IgD-negative memory B cell (primary cell): ENCODE data around the gene CASTOR1. TPM values are rescaled to one million over a fixed set of nuclear protein-coding genes. Genes with fewer than 3 reads are reported as not detected.
A peak's percentile ranks its signal among the peaks of the same experiment; 100 is the strongest.

Source experiments
- H3K27ac Mint-ChIP-seq, 3 donors: one replicate each; pipeline ENCODE4 v1.8.0; 2020 to 2022; ENCODE audit warnings: mild to moderate bottlenecking in 3 of 3, mixed read lengths in 3 of 3, moderate library complexity in 1 of 3
- H3K27me3 Mint-ChIP-seq: one replicate; pipeline ENCODE4 v1.8.0; 2021; ENCODE audit warnings: mixed read lengths
- H3K36me3 Mint-ChIP-seq: one replicate; pipeline ENCODE4 v1.8.0; 2020; ENCODE audit warnings: mild to moderate bottlenecking, mixed read lengths
- H3K4me1 Mint-ChIP-seq, 3 donors: one replicate each; pipeline ENCODE4 v1.8.0; 2020 to 2022; ENCODE audit warnings: mixed read lengths in 3 of 3, mild to moderate bottlenecking in 1 of 3
- H3K4me3 Mint-ChIP-seq, 4 donors: one replicate each; pipeline ENCODE4 v1.8.0; 2020 to 2022; ENCODE audit warnings: mild to moderate bottlenecking in 4 of 4, mixed read lengths in 4 of 4, moderate library complexity in 3 of 4
- H3K9me3 Mint-ChIP-seq, 3 donors: one replicate each; pipeline ENCODE4 v1.8.0; 2020 to 2021; ENCODE audit warnings: mixed read lengths in 3 of 3, mild to moderate bottlenecking in 1 of 3
- polyA plus RNA-seq: library from polyadenylated mRNA; unstranded; fragments of 300-500 nt; fragmentation: Illumina TruSeq; gene quantifications from one replicate; pipeline ENCODE4 v1.2.3, GENCODE V29; 2021

CASTOR1 gene
- polyA plus RNA-seq, 1 donor from 2014 or later: 15.7 TPM

DNA sequence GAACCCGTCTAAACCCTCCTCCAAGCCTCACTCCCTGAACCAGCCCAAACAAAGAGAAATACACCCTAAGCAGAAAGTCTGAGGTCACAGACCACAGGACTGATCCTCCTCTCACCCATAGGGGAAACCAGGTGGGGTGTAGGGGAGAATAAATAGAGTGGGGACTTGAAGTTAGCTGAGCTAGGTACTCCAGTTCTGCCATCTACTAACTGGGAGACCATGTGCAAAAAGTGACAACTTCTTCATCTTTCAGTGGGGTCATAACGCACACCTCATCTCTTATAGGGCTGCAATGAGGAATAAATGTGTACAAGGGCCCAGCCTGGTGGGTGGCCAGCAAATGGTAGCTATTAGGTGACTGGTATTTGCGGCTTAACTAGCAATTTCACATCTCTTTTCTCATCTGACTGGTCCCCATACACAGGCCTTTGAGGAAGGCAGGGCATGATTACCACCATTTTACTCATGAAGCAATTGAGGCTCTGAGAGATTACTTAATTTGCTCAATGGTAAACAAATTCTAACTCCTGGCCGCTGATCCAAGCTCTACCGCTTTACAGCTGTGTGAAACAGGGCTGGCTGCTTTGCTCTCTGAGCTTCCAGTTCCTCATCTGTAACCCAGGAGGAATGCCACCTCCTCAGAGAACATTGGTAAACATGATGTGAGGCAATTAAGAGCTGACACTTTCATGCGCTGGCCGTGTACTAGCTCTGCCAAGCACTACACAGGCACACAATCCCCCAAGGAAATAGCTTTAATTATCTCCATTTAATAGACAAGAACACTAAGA lies 20.8 kb upstream of the CASTOR1 start:
- peaks cover 73 to 83% (median 73%) of the 10 kb centered on the region in 3 donors for H3K4me1 Mint-ChIP-seq

DNA sequence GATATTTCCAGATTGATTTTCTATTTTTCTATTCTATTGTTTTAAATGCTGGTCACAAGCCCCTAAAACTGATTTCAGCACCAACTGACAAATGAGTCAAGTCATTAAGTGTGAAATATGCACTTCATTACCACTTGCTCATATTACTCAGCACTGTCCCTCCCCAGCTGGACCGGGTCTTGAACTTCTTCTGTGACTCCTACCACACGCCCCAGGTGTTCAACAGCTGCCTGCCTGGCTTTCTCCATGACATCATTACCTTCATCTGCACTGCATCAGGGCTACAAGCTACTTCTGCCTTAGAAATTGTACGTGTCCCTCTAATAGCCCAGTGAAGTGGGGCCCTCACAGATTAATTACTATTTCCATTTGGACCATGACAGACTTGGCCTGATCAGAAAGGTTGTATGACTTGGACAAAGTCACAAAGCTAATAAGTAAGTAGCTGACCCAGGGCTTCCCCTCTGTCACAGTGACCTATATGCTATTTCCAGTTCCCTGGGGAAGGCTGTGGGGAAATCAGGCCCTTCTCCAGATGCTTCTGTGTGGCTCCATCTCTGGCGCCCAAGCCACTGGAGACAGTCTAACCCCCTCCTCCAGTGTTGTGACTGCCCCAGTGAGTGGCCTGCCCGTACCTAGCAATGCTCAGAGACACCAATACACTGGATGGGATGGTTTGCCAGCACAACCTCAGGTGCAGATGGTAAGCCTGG lies 19.4 kb upstream of the CASTOR1 start:
- Mint-ChIP-seq H3K4me1 (peaks cover 74 to 87% (median 76%) of the 10 kb centered on the region in 3 donors), H3K4me3 (peak overlapping the region; percentile 18 to 84 (median 70)), H3K27ac (peak overlapping the region; percentile 84 to 96 (median 85)), H3K9me3 (no peaks in the 10 kb centered on the region), H3K36me3 (no peaks in the 10 kb centered on the region), H3K27me3 (peaks cover 1% of the 10 kb centered on the region)

More for the DNA sequence above, 20.8 kb upstream of the CASTOR1 start:
- Mint-ChIP-seq H3K4me3 (peak overlapping the region in 3 of 4 donors; percentile 68 to 86 (median 79)), H3K9me3 (no peaks in the 10 kb centered on the region), H3K27me3 (peaks cover 1% of the 10 kb centered on the region), H3K36me3 (no peaks in the 10 kb centered on the region), H3K27ac (peak overlapping the region; percentile 74 to 96 (median 80))

GRCh38 chr22:30308093-30308492 lies 18.8 kb upstream of the CASTOR1 start:
- Mint-ChIP-seq H3K36me3 (peaks cover 2% of the 10 kb centered on the region), H3K9me3 (no peaks in the 10 kb centered on the region), H3K4me3 (peak overlapping the region; percentile 18 to 84 (median 70)), H3K4me1 (peaks cover 78 to 92% (median 79%) of the 10 kb centered on the region in 3 donors), H3K27me3 (peaks cover 1% of the 10 kb centered on the region), H3K27ac (peak overlapping the region; percentile 84 to 96 (median 85))

DNA sequence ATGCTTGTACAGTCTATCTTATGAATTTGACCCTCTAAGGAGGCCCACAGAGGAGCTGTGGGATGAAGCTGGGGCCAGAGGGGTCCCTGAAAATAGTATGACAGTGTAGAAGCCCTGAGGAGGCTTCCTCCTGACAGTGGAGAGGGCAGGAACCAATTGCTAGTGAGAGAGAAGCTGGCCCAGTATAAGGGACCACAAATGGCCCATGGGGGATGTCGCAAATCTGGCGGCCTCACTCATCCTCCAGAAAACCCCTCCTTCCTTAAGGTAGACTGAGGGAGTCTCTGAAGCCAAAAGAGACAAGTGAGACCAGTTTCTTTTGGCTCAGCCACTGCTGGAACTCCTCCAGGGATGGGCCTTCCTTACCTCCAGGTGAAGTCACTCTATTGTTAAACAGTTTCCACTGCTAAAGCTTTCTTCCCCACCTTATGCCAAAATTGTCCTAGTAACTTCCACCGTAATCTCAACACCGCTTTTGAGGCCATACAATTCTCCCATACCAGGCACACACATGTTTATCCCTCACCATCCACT lies 17.8 kb upstream of the CASTOR1 start:
- peaks cover 77 to 92% (median 77%) of the 10 kb centered on the region in 3 donors for H3K4me1 Mint-ChIP-seq
- peaks cover 3% of the 10 kb centered on the region for H3K36me3 Mint-ChIP-seq
- H3K9me3 Mint-ChIP-seq: no peaks in the 10 kb centered on the region
- H3K27ac Mint-ChIP-seq: peak overlapping the region; percentile 44 to 96 (median 84)
- H3K27me3 Mint-ChIP-seq: peaks cover 1% of the 10 kb centered on the region
- peak overlapping the region; percentile 62 to 86 (median 79) for H3K4me3 Mint-ChIP-seq

- H3K9me3 Mint-ChIP-seq: no peaks in the 10 kb centered on the region
Measured at GRCh38 chr22:30306627-30307011, 17.3 kb upstream of the CASTOR1 start.

GRCh38 chr22:30305906-30306626 lies 16.8 kb upstream of the CASTOR1 start:
- H3K9me3 Mint-ChIP-seq: no peaks in the 10 kb centered on the region
- peaks cover 1% of the 10 kb centered on the region for H3K27me3 Mint-ChIP-seq

More at GRCh38 chr22:30306627-30307011, 17.3 kb upstream of the CASTOR1 start:
- H3K4me3 Mint-ChIP-seq: peak overlapping the region; percentile 62 to 86 (median 79)
- peaks cover 3% of the 10 kb centered on the region for H3K36me3 Mint-ChIP-seq
- H3K27ac Mint-ChIP-seq: peak overlapping the region; percentile 44 to 96 (median 84)
- H3K4me1 Mint-ChIP-seq: peaks cover 73 to 92% (median 75%) of the 10 kb centered on the region in 3 donors
- H3K27me3 Mint-ChIP-seq: peaks cover 1% of the 10 kb centered on the region

DNA sequence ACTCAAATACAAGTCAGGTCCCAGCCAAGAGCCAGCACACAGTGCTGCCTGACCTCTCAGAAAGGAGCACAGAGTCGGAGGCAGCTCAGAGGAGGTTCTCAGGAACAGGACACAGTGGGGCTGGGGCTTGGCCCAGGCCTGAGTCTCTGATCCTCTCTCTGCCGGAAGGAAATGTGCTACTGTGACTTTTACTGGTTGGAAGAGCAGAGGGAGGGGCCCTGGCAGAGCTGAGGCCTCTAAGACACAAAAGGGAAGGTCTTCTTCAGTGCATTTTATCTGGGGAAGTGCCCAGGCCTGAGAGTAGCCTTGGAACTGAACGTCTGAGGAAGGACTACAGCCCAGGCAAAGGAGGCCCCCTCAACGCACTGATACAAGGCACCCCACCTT lies 16.2 kb upstream of the CASTOR1 start:
- H3K4me3 Mint-ChIP-seq: peak overlapping the region; percentile 62 to 86 (median 79)
- H3K9me3 Mint-ChIP-seq: no peaks in the 10 kb centered on the region
- H3K4me1 Mint-ChIP-seq: peaks cover 68 to 92% (median 70%) of the 10 kb centered on the region in 3 donors
- peaks cover 1% of the 10 kb centered on the region for H3K27me3 Mint-ChIP-seq
- peak overlapping the region; percentile 44 to 97 (median 96) for H3K27ac Mint-ChIP-seq
- H3K36me3 Mint-ChIP-seq: peaks cover 7% of the 10 kb centered on the region

More at GRCh38 chr22:30305906-30306626, 16.8 kb upstream of the CASTOR1 start:
- Mint-ChIP-seq H3K4me3 (peak overlapping the region; percentile 62 to 86 (median 79)), H3K27ac (peak overlapping the region; percentile 44 to 97 (median 96)), H3K36me3 (peaks cover 7% of the 10 kb centered on the region), H3K4me1 (peaks cover 74 to 92% (median 75%) of the 10 kb centered on the region in 3 donors)

- peaks cover 60 to 83% (median 62%) of the 10 kb centered on the region in 3 donors for H3K4me1 Mint-ChIP-seq
- H3K36me3 Mint-ChIP-seq: peaks cover 7% of the 10 kb centered on the region
- peaks cover 1% of the 10 kb centered on the region for H3K27me3 Mint-ChIP-seq
- no peaks in the 10 kb centered on the region for H3K9me3 Mint-ChIP-seq
- peak overlapping the region; percentile 44 to 97 (median 96) for H3K27ac Mint-ChIP-seq
- H3K4me3 Mint-ChIP-seq: peak overlapping the region; percentile 62 to 86 (median 79)
Measured at GRCh38 chr22:30304495-30305244, 15.4 kb upstream of the CASTOR1 start.

DNA sequence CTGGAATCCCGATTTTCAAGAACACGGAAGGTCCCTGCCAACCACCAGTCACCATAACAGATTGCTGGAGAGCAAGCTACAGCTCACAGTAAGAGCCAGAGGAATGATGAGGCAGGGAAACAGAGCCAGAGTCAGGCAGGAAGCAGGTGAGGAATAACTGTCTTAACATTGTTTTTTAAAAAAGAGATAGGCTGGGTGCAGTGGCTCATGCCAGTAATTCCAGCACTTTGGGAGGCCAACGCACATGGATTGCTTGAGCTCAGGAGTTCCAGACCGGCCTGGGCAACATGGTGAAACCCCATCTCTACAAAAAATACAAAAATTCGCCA lies 13.5 kb upstream of the CASTOR1 start:
- H3K36me3 Mint-ChIP-seq: peaks cover 9% of the 10 kb centered on the region
- H3K27ac Mint-ChIP-seq: peak overlapping the region; percentile 69 to 96 (median 94)
- H3K4me3 Mint-ChIP-seq: peak overlapping the region; percentile 51 to 90 (median 75)
- H3K4me1 Mint-ChIP-seq: peaks cover 50 to 69% (median 50%) of the 10 kb centered on the region in 3 donors
- H3K9me3 Mint-ChIP-seq: no peaks in the 10 kb centered on the region
- peaks cover 1% of the 10 kb centered on the region for H3K27me3 Mint-ChIP-seq

DNA sequence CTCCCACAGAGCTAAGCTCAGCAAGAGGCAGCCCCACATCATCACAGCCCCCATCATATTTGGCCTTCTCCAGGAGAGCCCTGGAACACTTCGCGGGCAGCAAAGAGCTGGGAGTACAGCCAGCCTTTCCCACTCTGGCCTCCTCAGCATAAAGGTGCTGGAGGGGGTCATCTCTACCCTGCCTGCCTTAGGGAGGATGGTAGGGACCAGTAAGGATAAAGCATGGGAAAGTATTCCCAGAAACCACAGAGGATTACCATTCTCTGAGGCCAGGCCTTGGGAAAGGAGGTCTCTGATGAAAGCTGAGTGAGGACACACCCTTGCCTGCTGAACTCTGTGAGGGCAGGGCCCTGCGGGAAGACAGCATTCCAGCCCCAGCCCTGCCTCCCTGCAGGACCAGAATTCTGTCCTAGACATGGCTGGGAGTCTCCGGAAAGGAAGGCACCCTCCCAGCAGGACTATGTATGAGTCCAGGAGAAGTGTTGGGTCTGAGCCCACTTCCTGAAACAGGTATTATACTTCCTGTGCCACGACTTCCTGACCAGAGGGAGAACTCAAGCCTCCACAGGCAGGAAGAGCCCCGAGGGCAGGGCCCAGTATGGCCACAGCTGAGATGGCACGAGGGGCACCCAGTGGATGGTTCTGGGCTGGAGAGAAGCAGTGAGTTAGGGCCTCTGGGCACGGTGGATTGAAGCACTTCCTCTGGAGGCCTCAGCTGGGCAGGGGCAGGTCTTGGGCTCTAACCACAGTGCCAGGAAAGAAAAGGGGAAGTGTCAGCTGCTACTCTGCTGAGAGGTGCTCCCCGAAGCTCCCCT lies 12.9 kb upstream of the CASTOR1 start:
- Mint-ChIP-seq H3K27ac (peak overlapping the region; percentile 69 to 96 (median 94)), H3K36me3 (peaks cover 9% of the 10 kb centered on the region), H3K9me3 (no peaks in the 10 kb centered on the region), H3K27me3 (no peaks in the 10 kb centered on the region), H3K4me1 (peaks cover 46 to 65% (median 47%) of the 10 kb centered on the region in 3 donors), H3K4me3 (peak overlapping the region; percentile 51 to 90 (median 75))

DNA sequence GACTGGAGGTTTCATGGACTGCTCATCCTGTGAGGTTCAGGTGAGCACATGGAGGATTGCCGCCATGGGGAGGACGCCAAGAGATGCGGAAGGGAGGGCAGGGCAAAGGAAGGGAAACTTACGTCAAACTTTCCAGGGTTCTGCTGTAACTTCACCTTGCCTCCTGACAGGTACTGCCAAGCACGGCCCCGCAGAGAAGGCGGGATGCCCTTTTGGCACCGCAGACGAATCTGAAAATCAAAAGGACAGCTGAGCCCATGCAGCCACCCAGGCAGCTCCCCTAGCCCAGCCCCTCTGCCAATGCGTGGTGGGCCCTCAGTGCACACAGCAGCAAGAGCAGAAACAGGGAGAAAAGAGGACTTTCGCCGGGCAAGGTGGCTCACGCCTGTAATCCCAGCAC lies 10.0 kb upstream of the CASTOR1 start:
- peaks cover 9% of the 10 kb centered on the region for H3K36me3 Mint-ChIP-seq

GRCh38 chr22:30297991-30298701 lies 8.8 kb upstream of the CASTOR1 start:
- peaks cover 14 to 26% (median 18%) of the 10 kb centered on the region in 3 donors for H3K4me1 Mint-ChIP-seq
- H3K36me3 Mint-ChIP-seq: peaks cover 9% of the 10 kb centered on the region
- peak overlapping the region in 2 of 3 donors; percentile 56 to 88 for H3K27ac Mint-ChIP-seq
- H3K9me3 Mint-ChIP-seq: no peaks in the 10 kb centered on the region
- peak overlapping the region in 1 of 4 donors; percentile 38 for H3K4me3 Mint-ChIP-seq
- no peaks in the 10 kb centered on the region for H3K27me3 Mint-ChIP-seq

More for the DNA sequence above, 10.0 kb upstream of the CASTOR1 start:
- H3K27ac Mint-ChIP-seq: peak overlapping the region in 2 of 3 donors; percentile 46 to 84
- H3K9me3 Mint-ChIP-seq: no peaks in the 10 kb centered on the region
- no peak overlapping the region for H3K4me3 Mint-ChIP-seq
- H3K27me3 Mint-ChIP-seq: no peaks in the 10 kb centered on the region
- H3K4me1 Mint-ChIP-seq: peaks cover 22 to 37% (median 23%) of the 10 kb centered on the region in 3 donors
